GM21528 (cell line): ENCODE data around the gene GNAO1.
A peak's percentile ranks its signal among the peaks of the same experiment; 100 is the strongest.

ENCODE experiments used
- ATAC-seq: cut with Tn5 transposase; IDR thresholded peaks from one replicate; pipeline ENCODE4 v1.9.1; 2021; ENCODE audit warnings: mild to moderate bottlenecking, moderate library complexity; ENCODE audit not compliant: unreplicated experiment, low FRiP score

Gene GNAO1

DNA sequence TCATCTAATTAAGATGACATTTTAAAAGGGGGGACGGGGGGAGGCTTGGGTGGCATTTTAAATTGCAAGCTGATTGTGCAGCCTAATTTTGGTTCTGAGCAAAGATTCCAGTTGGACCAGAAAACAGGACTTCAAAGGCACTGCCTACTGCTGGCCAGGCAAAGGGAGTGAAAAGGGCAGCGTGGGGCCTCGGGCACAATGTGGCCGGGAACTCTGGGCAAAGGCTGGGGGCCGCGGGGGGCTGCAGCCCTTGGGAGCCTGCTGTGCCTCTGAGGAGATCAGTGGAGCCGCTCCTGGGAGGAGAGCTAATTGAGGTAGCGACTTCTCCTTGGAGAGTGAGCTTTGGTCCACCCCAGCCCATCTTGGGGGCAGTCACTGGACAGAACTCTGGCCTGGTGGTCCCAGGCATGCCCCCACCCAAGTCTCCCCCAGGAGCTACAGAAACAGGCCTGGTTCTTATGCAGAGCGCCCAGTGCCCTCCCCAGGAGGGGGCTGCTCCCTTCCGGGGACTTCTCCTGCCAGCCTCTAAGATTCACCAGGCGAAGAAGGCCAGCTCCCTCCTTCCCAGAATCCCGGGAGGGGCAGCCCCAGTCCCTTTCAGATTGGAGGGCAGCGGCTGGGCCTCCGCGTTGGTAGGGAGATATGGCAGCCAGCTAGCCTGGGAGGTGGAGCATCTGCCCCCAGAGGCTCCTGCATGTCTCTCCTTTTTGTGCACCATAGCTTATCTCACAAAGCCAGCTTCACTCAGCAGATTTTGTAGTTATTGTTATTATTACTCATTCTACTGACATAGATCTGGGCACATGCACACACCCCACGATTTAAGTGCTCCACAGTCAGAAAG, 115.6 kb downstream of the GNAO1 start:
- ATAC-seq, result no peak

GRCh38 chr16:56307534-56307873, 116.2 kb downstream of the GNAO1 start:
- no peak for ATAC-seq

- no peak for ATAC-seq
These were observed 117.7 kb downstream of the GNAO1 start for GRCh38 chr16:56309008-56309407.

GRCh38 chr16:56310690-56311089, 119.4 kb downstream of the GNAO1 start:
- ATAC-seq, result no peak

- ATAC-seq, result no peak
These were observed 120.1 kb downstream of the GNAO1 start for GRCh38 chr16:56311208-56312027.

GRCh38 chr16:56312028-56312300, 120.7 kb downstream of the GNAO1 start:
- no peak for ATAC-seq

- ATAC-seq, result no peak
These were observed 121.3 kb downstream of the GNAO1 start for GRCh38 chr16:56312556-56312955.

- no peak for ATAC-seq
These were observed 123.1 kb downstream of the GNAO1 start for GRCh38 chr16:56314244-56314850.

GRCh38 chr16:56315955-56316354, 124.7 kb downstream of the GNAO1 start:
- ATAC-seq, result no peak

DNA sequence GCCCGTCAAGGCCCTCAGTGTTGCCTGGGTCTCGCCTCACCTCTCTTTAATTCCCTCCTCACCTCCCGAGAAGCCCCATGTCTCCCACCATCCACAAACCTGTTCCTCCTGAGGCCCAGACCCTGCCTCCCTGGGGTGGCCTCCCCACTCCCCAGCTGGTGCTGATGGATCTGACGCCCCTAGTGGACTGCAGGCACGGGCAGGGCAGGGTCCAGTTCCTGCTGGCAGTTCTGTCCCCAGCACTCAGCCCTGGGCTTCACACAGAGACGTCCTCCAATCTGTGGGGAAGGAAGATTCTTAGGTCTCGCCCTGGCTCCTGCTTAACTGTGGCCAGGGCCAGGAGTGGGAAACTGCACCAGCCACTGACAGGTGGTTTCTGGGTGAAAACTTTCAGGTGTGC, 125.3 kb downstream of the GNAO1 start:
- no peak for ATAC-seq

- ATAC-seq, result peak; percentile 90
These were observed 126.9 kb downstream of the GNAO1 start for GRCh38 chr16:56317998-56318826.

GRCh38 chr16:56318827-56319140, 127.5 kb downstream of the GNAO1 start:
- ATAC-seq, result no peak

DNA sequence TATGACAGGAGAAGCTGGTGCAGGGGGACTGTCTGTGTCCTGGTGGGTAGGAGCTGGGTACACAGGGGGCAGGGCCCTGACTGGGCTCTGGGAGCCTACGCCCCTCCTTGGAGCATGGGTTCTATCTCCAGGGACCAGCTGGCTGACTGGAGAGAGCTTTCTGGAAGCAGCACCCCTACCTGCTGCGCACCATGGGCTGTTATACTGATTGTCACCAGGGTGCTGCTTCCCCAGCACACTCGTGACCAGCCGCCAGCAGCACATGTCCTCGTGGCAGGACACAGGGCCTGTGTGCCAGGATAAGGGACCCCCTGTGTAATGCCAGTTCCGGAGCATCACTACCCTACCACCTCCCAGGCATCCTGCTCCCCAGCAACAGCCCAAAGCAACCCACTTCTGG, 128.1 kb downstream of the GNAO1 start:
- no peak for ATAC-seq

GRCh38 chr16:56320056-56320455, 128.8 kb downstream of the GNAO1 start:
- ATAC-seq, result no peak

GRCh38 chr16:56320811-56321558, 129.7 kb downstream of the GNAO1 start:
- no peak for ATAC-seq

GRCh38 chr16:56321571-56321970, 130.3 kb downstream of the GNAO1 start:
- no peak for ATAC-seq

- ATAC-seq, result no peak
These were observed 133.1 kb downstream of the GNAO1 start for GRCh38 chr16:56324406-56324805.

DNA sequence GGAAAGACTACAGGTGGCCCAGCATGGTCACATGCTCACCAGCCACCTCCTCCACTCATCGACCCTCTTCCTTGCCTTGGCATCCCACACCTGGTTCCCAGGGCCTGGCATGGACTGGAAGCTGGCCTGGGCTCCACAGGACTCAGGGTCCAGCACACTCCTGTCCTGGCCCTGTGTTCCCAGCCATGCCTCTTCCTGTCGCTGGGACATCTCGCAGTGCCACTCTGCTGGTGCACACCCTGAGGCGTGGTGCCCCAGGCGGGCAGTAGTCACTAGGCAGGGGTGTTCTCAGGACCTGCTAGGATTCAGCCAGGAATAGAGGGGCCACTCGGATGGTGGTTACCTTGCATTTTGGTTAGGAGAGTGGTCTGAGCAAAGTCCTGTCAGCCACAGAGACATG, 134.7 kb downstream of the GNAO1 start:
- ATAC-seq, result no peak

DNA sequence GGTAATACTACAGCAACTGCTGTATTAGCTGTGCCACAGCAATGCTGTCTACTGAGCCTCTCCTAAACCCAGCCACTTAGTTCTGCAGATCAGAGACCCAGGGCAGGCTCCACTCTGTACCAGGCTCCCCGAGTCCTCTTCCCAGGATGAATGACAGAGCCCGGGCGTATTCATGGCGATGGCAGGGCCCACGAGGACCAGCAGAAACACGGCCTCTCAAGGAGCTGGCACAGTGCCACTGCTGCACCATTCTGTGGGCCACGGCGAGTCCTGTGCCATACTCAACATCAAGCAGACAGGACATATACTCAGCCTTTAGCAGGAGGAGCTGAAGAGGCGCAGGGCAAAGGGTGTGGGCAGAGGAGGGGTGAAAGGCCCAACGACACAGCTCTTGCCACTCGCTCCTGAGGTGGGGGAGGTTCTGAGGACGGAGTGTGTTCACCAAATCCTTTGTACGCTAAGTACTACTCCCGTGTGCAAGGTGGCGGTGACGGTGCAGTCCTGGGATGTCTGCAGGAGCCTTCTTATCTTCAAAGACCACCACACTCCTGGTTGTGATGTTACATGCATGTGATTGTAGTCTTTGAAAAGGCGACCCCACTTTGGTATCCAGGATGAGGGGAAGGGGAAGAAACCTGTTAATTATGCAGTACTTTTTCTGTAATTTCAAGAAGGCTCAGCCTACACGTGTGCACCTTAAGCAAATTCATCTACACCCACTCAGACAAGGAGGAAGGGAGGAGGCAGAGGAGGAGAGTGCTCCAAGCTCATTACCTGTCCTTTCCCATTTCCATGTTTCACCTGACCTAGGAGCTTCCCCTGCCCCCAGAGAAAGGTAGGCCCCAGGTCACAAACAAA, 136.0 kb downstream of the GNAO1 start:
- ATAC-seq, result no peak
